ENCODE measurements around the gene GALNT14.

Gene GALNT14

GRCh38 chr2:31047599-31047998, 90.6 kb downstream of the GALNT14 start:
- H3K27ac ChIP-seq (ENCODE audit: low read length), result no peak overlapping the region
- no CpG with 5 or more reads among the region's 5 CpGs for WGBS (ENCODE audit: insufficient coverage, insufficient read length)
- DNase-seq (ENCODE audit: low read depth, low spot score), result no peak
- H3K4me3 ChIP-seq (ENCODE audit: low read length), result no peak overlapping the region
- no peaks in the 10 kb centered on the region for H3K4me1 ChIP-seq (ENCODE audit: control insufficient read depth, insufficient read depth, low read length)
- H3K27me3 ChIP-seq (ENCODE audit: control insufficient read depth, insufficient read depth, low read length), result no peaks in the 10 kb centered on the region
- H3K9me3 ChIP-seq (ENCODE audit: control insufficient read depth, insufficient read depth, low read length), result no peaks in the 10 kb centered on the region
- H3K36me3 ChIP-seq (ENCODE audit: control insufficient read depth, insufficient read depth, low read length), result no peaks in the 10 kb centered on the region

GRCh38 chr2:31038385-31038784, 99.9 kb downstream of the GALNT14 start:
- DNase-seq (ENCODE audit: low read depth, low spot score), result peak; percentile 20
- no peaks in the 10 kb centered on the region for H3K36me3 ChIP-seq (ENCODE audit: control insufficient read depth, insufficient read depth, low read length)
- no peaks in the 10 kb centered on the region for H3K9me3 ChIP-seq (ENCODE audit: control insufficient read depth, insufficient read depth, low read length)
- no CpG with 5 or more reads among the region's 4 CpGs for WGBS (ENCODE audit: insufficient coverage, insufficient read length)
- no peaks in the 10 kb centered on the region for H3K27me3 ChIP-seq (ENCODE audit: control insufficient read depth, insufficient read depth, low read length)
- no peaks in the 10 kb centered on the region for H3K4me1 ChIP-seq (ENCODE audit: control insufficient read depth, insufficient read depth, low read length)
- H3K27ac ChIP-seq (ENCODE audit: low read length), result no peak overlapping the region
- H3K4me3 ChIP-seq (ENCODE audit: low read length), result no peak overlapping the region

- no peaks in the 10 kb centered on the region for H3K9me3 ChIP-seq (ENCODE audit: control insufficient read depth, insufficient read depth, low read length)
- DNase-seq (ENCODE audit: low read depth, low spot score), result no peak
- no peak overlapping the region for H3K4me3 ChIP-seq (ENCODE audit: low read length)
Observed at GRCh38 chr2:31037058-31037457, 101.2 kb downstream of the GALNT14 start.

GRCh38 chr2:31033032-31033431, 105.2 kb downstream of the GALNT14 start:
- Histone ChIP-seq H3K4me1 (ENCODE audit: control insufficient read depth, insufficient read depth, low read length) (no peaks in the 10 kb centered on the region), H3K36me3 (ENCODE audit: control insufficient read depth, insufficient read depth, low read length) (no peaks in the 10 kb centered on the region), H3K9me3 (ENCODE audit: control insufficient read depth, insufficient read depth, low read length) (no peaks in the 10 kb centered on the region), H3K27me3 (ENCODE audit: control insufficient read depth, insufficient read depth, low read length) (no peaks in the 10 kb centered on the region), H3K4me3 (ENCODE audit: low read length) (no peak overlapping the region), H3K27ac (ENCODE audit: low read length) (no peak overlapping the region)
- WGBS (ENCODE audit: insufficient coverage, insufficient read length), result no CpG with 5 or more reads among the region's 1 CpG
- DNase-seq (ENCODE audit: low read depth, low spot score), result peak; percentile 5

More at GRCh38 chr2:31037058-31037457, 101.2 kb downstream of the GALNT14 start:
- H3K27ac ChIP-seq (ENCODE audit: low read length), result no peak overlapping the region
- H3K4me1 ChIP-seq (ENCODE audit: control insufficient read depth, insufficient read depth, low read length), result no peaks in the 10 kb centered on the region
- H3K36me3 ChIP-seq (ENCODE audit: control insufficient read depth, insufficient read depth, low read length), result no peaks in the 10 kb centered on the region
- no peaks in the 10 kb centered on the region for H3K27me3 ChIP-seq (ENCODE audit: control insufficient read depth, insufficient read depth, low read length)

- no CpG with 5 or more reads among the region's 3 CpGs for WGBS (ENCODE audit: insufficient coverage, insufficient read length)
Observed at GRCh38 chr2:31032475-31032874, 105.8 kb downstream of the GALNT14 start.

GRCh38 chr2:31031132-31031706, 107.0 kb downstream of the GALNT14 start:
- Histone ChIP-seq H3K36me3 (ENCODE audit: control insufficient read depth, insufficient read depth, low read length) (no peaks in the 10 kb centered on the region), H3K27ac (ENCODE audit: low read length) (no peak overlapping the region), H3K27me3 (ENCODE audit: control insufficient read depth, insufficient read depth, low read length) (no peaks in the 10 kb centered on the region), H3K9me3 (ENCODE audit: control insufficient read depth, insufficient read depth, low read length) (no peaks in the 10 kb centered on the region), H3K4me1 (ENCODE audit: control insufficient read depth, insufficient read depth, low read length) (no peaks in the 10 kb centered on the region), H3K4me3 (ENCODE audit: low read length) (no peak overlapping the region)
- DNase-seq (ENCODE audit: low read depth, low spot score), result no peak
- WGBS (ENCODE audit: insufficient coverage, insufficient read length), result no CpG with 5 or more reads among the region's 1 CpG

More at GRCh38 chr2:31032475-31032874, 105.8 kb downstream of the GALNT14 start:
- Histone ChIP-seq H3K27ac (ENCODE audit: low read length) (no peak overlapping the region), H3K9me3 (ENCODE audit: control insufficient read depth, insufficient read depth, low read length) (no peaks in the 10 kb centered on the region), H3K4me3 (ENCODE audit: low read length) (no peak overlapping the region), H3K27me3 (ENCODE audit: control insufficient read depth, insufficient read depth, low read length) (no peaks in the 10 kb centered on the region), H3K4me1 (ENCODE audit: control insufficient read depth, insufficient read depth, low read length) (no peaks in the 10 kb centered on the region), H3K36me3 (ENCODE audit: control insufficient read depth, insufficient read depth, low read length) (no peaks in the 10 kb centered on the region)
- DNase-seq (ENCODE audit: low read depth, low spot score), result no peak

- DNase-seq (ENCODE audit: low read depth, low spot score), result no peak
- Histone ChIP-seq H3K9me3 (ENCODE audit: control insufficient read depth, insufficient read depth, low read length) (no peaks in the 10 kb centered on the region), H3K27me3 (ENCODE audit: control insufficient read depth, insufficient read depth, low read length) (no peaks in the 10 kb centered on the region), H3K4me3 (ENCODE audit: low read length) (no peak overlapping the region), H3K36me3 (ENCODE audit: control insufficient read depth, insufficient read depth, low read length) (no peaks in the 10 kb centered on the region), H3K4me1 (ENCODE audit: control insufficient read depth, insufficient read depth, low read length) (no peaks in the 10 kb centered on the region), H3K27ac (ENCODE audit: low read length) (no peak overlapping the region)
- no CpG with 5 or more reads among the region's 8 CpGs for WGBS (ENCODE audit: insufficient coverage, insufficient read length)
Observed at GRCh38 chr2:31028417-31028816, 109.8 kb downstream of the GALNT14 start.

- H3K27me3 ChIP-seq (ENCODE audit: control insufficient read depth, insufficient read depth, low read length), result no peaks in the 10 kb centered on the region
- WGBS (ENCODE audit: insufficient coverage, insufficient read length), result no CpG with 5 or more reads among the region's 5 CpGs
- DNase-seq (ENCODE audit: low read depth, low spot score), result no peak
- H3K27ac ChIP-seq (ENCODE audit: low read length), result no peak overlapping the region
- no peaks in the 10 kb centered on the region for H3K4me1 ChIP-seq (ENCODE audit: control insufficient read depth, insufficient read depth, low read length)
- H3K4me3 ChIP-seq (ENCODE audit: low read length), result no peak overlapping the region
- H3K36me3 ChIP-seq (ENCODE audit: control insufficient read depth, insufficient read depth, low read length), result no peaks in the 10 kb centered on the region
- no peaks in the 10 kb centered on the region for H3K9me3 ChIP-seq (ENCODE audit: control insufficient read depth, insufficient read depth, low read length)
Observed at GRCh38 chr2:31027549-31027948, 110.7 kb downstream of the GALNT14 start.

- no CpG with 5 or more reads among the region's 3 CpGs for WGBS (ENCODE audit: insufficient coverage, insufficient read length)
- Histone ChIP-seq H3K4me3 (ENCODE audit: low read length) (no peak overlapping the region), H3K27me3 (ENCODE audit: control insufficient read depth, insufficient read depth, low read length) (no peaks in the 10 kb centered on the region), H3K27ac (ENCODE audit: low read length) (no peak overlapping the region), H3K36me3 (ENCODE audit: control insufficient read depth, insufficient read depth, low read length) (no peaks in the 10 kb centered on the region), H3K4me1 (ENCODE audit: control insufficient read depth, insufficient read depth, low read length) (no peaks in the 10 kb centered on the region), H3K9me3 (ENCODE audit: control insufficient read depth, insufficient read depth, low read length) (no peaks in the 10 kb centered on the region)
- no peak for DNase-seq (ENCODE audit: low read depth, low spot score)
Observed at GRCh38 chr2:31023541-31023940, 114.7 kb downstream of the GALNT14 start.

- H3K36me3 ChIP-seq (ENCODE audit: control insufficient read depth, insufficient read depth, low read length), result no peaks in the 10 kb centered on the region
- H3K9me3 ChIP-seq (ENCODE audit: control insufficient read depth, insufficient read depth, low read length), result no peaks in the 10 kb centered on the region
- H3K27ac ChIP-seq (ENCODE audit: low read length), result no peak overlapping the region
- H3K27me3 ChIP-seq (ENCODE audit: control insufficient read depth, insufficient read depth, low read length), result no peaks in the 10 kb centered on the region
- DNase-seq (ENCODE audit: low read depth, low spot score), result no peak
- no CpG with 5 or more reads among the region's 4 CpGs for WGBS (ENCODE audit: insufficient coverage, insufficient read length)
- H3K4me1 ChIP-seq (ENCODE audit: control insufficient read depth, insufficient read depth, low read length), result no peaks in the 10 kb centered on the region
- no peak overlapping the region for H3K4me3 ChIP-seq (ENCODE audit: low read length)
Observed at GRCh38 chr2:31020713-31021112, 117.5 kb downstream of the GALNT14 start.

- Histone ChIP-seq H3K36me3 (ENCODE audit: control insufficient read depth, insufficient read depth, low read length) (no peaks in the 10 kb centered on the region), H3K27me3 (ENCODE audit: control insufficient read depth, insufficient read depth, low read length) (no peaks in the 10 kb centered on the region), H3K9me3 (ENCODE audit: control insufficient read depth, insufficient read depth, low read length) (no peaks in the 10 kb centered on the region), H3K4me3 (ENCODE audit: low read length) (no peak overlapping the region), H3K27ac (ENCODE audit: low read length) (no peak overlapping the region), H3K4me1 (ENCODE audit: control insufficient read depth, insufficient read depth, low read length) (no peaks in the 10 kb centered on the region)
- WGBS (ENCODE audit: insufficient coverage, insufficient read length), result no CpG with 5 or more reads among the region's 6 CpGs
- DNase-seq (ENCODE audit: low read depth, low spot score), result no peak
Observed at GRCh38 chr2:31018280-31018679, 120.0 kb downstream of the GALNT14 start.

Measured in iPS DF 6.9 (cell line).